HG03139 (cell line): ENCODE results near the gene ANTXR1.

Experiments used
- ATAC-seq: cut with Tn5 transposase; IDR thresholded peaks from one replicate; pipeline ENCODE4 v1.9.1; 2021; ENCODE audit not compliant: unreplicated experiment

ANTXR1 gene

GRCh38 chr2:69003731-69004130 lies 9.2 kb upstream of the ANTXR1 start:
- ATAC-seq = no peak

- ATAC-seq = no peak
These were observed 5.8 kb upstream of the ANTXR1 start for GRCh38 chr2:69007169-69007568.

GRCh38 chr2:69007603-69008002 lies 5.4 kb upstream of the ANTXR1 start:
- ATAC-seq = no peak

- no peak for ATAC-seq
These were observed 2.4 kb upstream of the ANTXR1 start for GRCh38 chr2:69010437-69011194.

GRCh38 chr2:69011611-69012157 lies 1.3 kb upstream of the ANTXR1 start:
- ATAC-seq = no peak

- no peak for ATAC-seq
These were observed 453 bp upstream of the ANTXR1 start for GRCh38 chr2:69012310-69013141.

- ATAC-seq = no peak
These were observed 1.2 kb downstream of the ANTXR1 start for GRCh38 chr2:69013840-69014821.

- no peak for ATAC-seq
These were observed 4.1 kb downstream of the ANTXR1 start for GRCh38 chr2:69017080-69017479.

GRCh38 chr2:69017835-69018234 lies 4.9 kb downstream of the ANTXR1 start:
- ATAC-seq = no peak

- no peak for ATAC-seq
These were observed 5.7 kb downstream of the ANTXR1 start for GRCh38 chr2:69018678-69019095.

GRCh38 chr2:69020496-69021426 lies 7.8 kb downstream of the ANTXR1 start:
- ATAC-seq = no peak

- ATAC-seq = no peak
These were observed 8.7 kb downstream of the ANTXR1 start for GRCh38 chr2:69021727-69022126.

GRCh38 chr2:69022548-69022947 lies 9.6 kb downstream of the ANTXR1 start:
- no peak for ATAC-seq

GRCh38 chr2:69023236-69023635 lies 10.3 kb downstream of the ANTXR1 start:
- no peak for ATAC-seq

GRCh38 chr2:69026026-69026425 lies 13.0 kb downstream of the ANTXR1 start:
- ATAC-seq = no peak

GRCh38 chr2:69026691-69027459 lies 13.9 kb downstream of the ANTXR1 start:
- ATAC-seq = no peak

- no peak for ATAC-seq
These were observed 17.9 kb downstream of the ANTXR1 start for GRCh38 chr2:69030800-69031428.

- ATAC-seq = no peak
These were observed 18.5 kb downstream of the ANTXR1 start for GRCh38 chr2:69031466-69031865.
